Measurements from ENCODE around the gene TANGO2. TPM values are rescaled to one million over a fixed set of nuclear protein-coding genes. Genes with fewer than 3 reads are reported as not detected.

Gene TANGO2
- total and polyA plus RNA-seq, 12 donors = 25.1 to 87.0 (median 43.5) TPM

- peak overlapping the region in 1 of 5 donors; percentile 77 for H3K27ac ChIP-seq
- no peak for DNase-seq
Observed at GRCh38 chr22:19984851-19985811, 35.8 kb upstream of the TANGO2 start.

GRCh38 chr22:19986011-19986409 is 34.9 kb upstream of the TANGO2 start:
- Histone ChIP-seq H3K9me3 (replicated peaks in 1 of 3) (no peaks in the 10 kb centered on the region), H3K4me1 (replicated peaks in 1 of 2) (peaks cover 8 to 29% of the 10 kb centered on the region in 2 donors), H3K27me3 (no peaks in the 10 kb centered on the region), H3K4me3 (peak overlapping the region in 1 of 4 donors; percentile 68), H3K27ac (peak overlapping the region in 1 of 5 donors; percentile 77), H3K36me3 (replicated peaks in 1 of 2) (peaks cover 0 to 7% of the 10 kb centered on the region in 2 donors)
- TF ChIP-seq POLR2A (IDR thresholded peaks at IDR 0.05) = no peak
- TF ChIP-seq CTCF (IDR thresholded peaks at IDR 0.05) = no peak
- intact Hi-C loops (cut with DNase I) = no loop called here
- 38 to 88% (median 80%) methylated on average over 1 to 2 of the region's 2 CpGs; no CpG with 5 or more reads in 1 of the 4 donors for WGBS, 4 donors
- DNase-seq = no peak

More at GRCh38 chr22:19984851-19985811, 35.8 kb upstream of the TANGO2 start:
- 81 to 96% (median 87%) methylated on average over 8 to 11 of the region's 11 CpGs for WGBS, 4 donors
- peaks cover 8 to 25% of the 10 kb centered on the region in 2 donors for H3K4me1 ChIP-seq (replicated peaks in 1 of 2)
- no peaks in the 10 kb centered on the region for H3K27me3 ChIP-seq
- H3K9me3 ChIP-seq (replicated peaks in 1 of 3) = no peaks in the 10 kb centered on the region
- peaks cover 0 to 11% of the 10 kb centered on the region in 2 donors for H3K36me3 ChIP-seq (replicated peaks in 1 of 2)
- TF ChIP-seq CTCF (IDR thresholded peaks at IDR 0.05) (no peak), POLR2A (IDR thresholded peaks at IDR 0.05) (no peak)
- intact Hi-C loops (cut with DNase I) = no loop called here
- no peak overlapping the region for H3K4me3 ChIP-seq

GRCh38 chr22:19986410-19987341 is 34.2 kb upstream of the TANGO2 start:
- intact Hi-C loops (cut with DNase I) = no loop called here
- Histone ChIP-seq H3K36me3 (replicated peaks in 1 of 2) (peaks cover 0 to under 1% of the 10 kb centered on the region in 2 donors), H3K27me3 (no peaks in the 10 kb centered on the region), H3K27ac (peak overlapping the region in 2 of 5 donors; percentile 77 to 87), H3K4me1 (replicated peaks in 1 of 2) (peaks cover 8 to 31% of the 10 kb centered on the region in 2 donors), H3K4me3 (peak overlapping the region in 2 of 4 donors; percentile 62 to 68), H3K9me3 (replicated peaks in 1 of 3) (no peaks in the 10 kb centered on the region)
- TF ChIP-seq CTCF (IDR thresholded peaks at IDR 0.05) (no peak), POLR2A (IDR thresholded peaks at IDR 0.05) (peak; percentile 68 to 76)
- DNase-seq = peak; percentile 70 to 84 (median 79)
- WGBS, 4 donors = 2 to 5% (median 4%) methylated on average over 10 to 75 of the region's 76 CpGs

All from adrenal gland (tissue), 12 donors.